Keratinocyte (primary cell): ENCODE measurements around the gene CACNG4. TPM values are rescaled to one million over a fixed set of nuclear protein-coding genes. Genes with fewer than 3 reads are reported as not detected.

Experiments used
- DNase-seq: peaks from one replicate; pipeline ENCODE4 v3.0.0-alpha.2; 2011; ENCODE audit warnings: low read depth, missing footprints, low spot score
- FAIRE-seq: peaks from 2 replicates; lab custom pipeline; 2011; peaks lifted over from hg19 to GRCh38; lab: Jason Lieb, UNC
- H2AFZ ChIP-seq: 2 replicates; pipeline ENCODE4 v1.6.0; 2012; ENCODE audit warnings: low read length, control low read depth, inconsistent platforms; ENCODE audit not compliant: control insufficient read depth
- H3K27ac ChIP-seq: 2 replicates; pipeline ENCODE4 v1.5.1; 2011; ENCODE audit warnings: low read length; ENCODE audit not compliant: control insufficient read depth, insufficient read depth
- H3K27me3 ChIP-seq: 3 replicates; pipeline ENCODE4 v1.6.0; 2011; ENCODE audit warnings: low read length; ENCODE audit not compliant: control insufficient read depth, insufficient read depth; ENCODE audit errors: extremely low read depth
- H3K36me3 ChIP-seq, 2 experiments: 2 replicates in 1 of 2; 3 replicates in 1 of 2; pipeline ENCODE4 v1.5.1; 2011; ENCODE audit warnings: low read length in 2 of 2, mild to moderate bottlenecking in 1 of 2; ENCODE audit not compliant: control insufficient read depth in 2 of 2, insufficient read depth in 2 of 2; ENCODE audit errors: extremely low read depth in 1 of 2
- H3K4me1 ChIP-seq: 3 replicates; pipeline ENCODE4 v1.5.1; 2011; ENCODE audit warnings: low read length; ENCODE audit not compliant: control insufficient read depth, insufficient read depth; ENCODE audit errors: extremely low read depth
- H3K4me2 ChIP-seq: 3 replicates; pipeline ENCODE4 v1.6.0; 2011; ENCODE audit warnings: low read depth, low read length; ENCODE audit not compliant: control insufficient read depth, insufficient read depth; ENCODE audit errors: extremely low read depth
- H3K4me3 ChIP-seq, 3 experiments: fragments of 200-600 bp in 1 of 3; sonication (generic) in 1 of 3; 2 replicates in 2 of 3; 3 replicates in 1 of 3; pipeline ENCODE4 v1.5.1; 2011 to 2016; ENCODE audit warnings: low read length in 3 of 3, mild to moderate bottlenecking in 3 of 3, control low read depth in 2 of 3, inconsistent platforms in 1 of 3, low read depth in 1 of 3, mixed read lengths in 1 of 3, mixed run types in 1 of 3, moderate library complexity in 1 of 3; ENCODE audit not compliant: control insufficient read depth in 2 of 3, insufficient read depth in 2 of 3; ENCODE audit errors: extremely low read depth in 1 of 3
- H3K79me2 ChIP-seq: 2 replicates; pipeline ENCODE4 v1.6.0; 2012; ENCODE audit warnings: low read length; ENCODE audit not compliant: control insufficient read depth, insufficient read depth
- H3K9ac ChIP-seq: 3 replicates; pipeline ENCODE4 v1.6.0; 2011; ENCODE audit warnings: low read length; ENCODE audit not compliant: control insufficient read depth, insufficient read depth; ENCODE audit errors: extremely low read depth
- H3K9me1 ChIP-seq: 3 replicates; pipeline ENCODE4 v1.6.0; 2011; ENCODE audit warnings: low read length; ENCODE audit not compliant: control insufficient read depth, insufficient read depth; ENCODE audit errors: extremely low read depth
- H3K9me3 ChIP-seq: 2 replicates; pipeline ENCODE4 v1.5.1; 2012; ENCODE audit warnings: low read depth, low read length; ENCODE audit not compliant: control insufficient read depth
- H4K20me1 ChIP-seq: 3 replicates; pipeline ENCODE4 v1.6.0; 2011; ENCODE audit warnings: low read length; ENCODE audit not compliant: control insufficient read depth, insufficient read depth; ENCODE audit errors: extremely low read depth
- CTCF ChIP-seq, 3 experiments: IDR thresholded peaks in 1 of 3; conservative IDR thresholded peaks in 1 of 3; optimal IDR thresholded peaks in 1 of 3; 2 replicates in 2 of 3; 3 replicates in 1 of 3; pipeline versions ENCODE3 to v1.5.1; 2011; ENCODE audit warnings: low read length in 3 of 3, mild to moderate bottlenecking in 3 of 3, moderate library complexity in 2 of 3, control low read depth in 1 of 3, inconsistent platforms in 1 of 3; ENCODE audit not compliant: insufficient read depth in 2 of 3; ENCODE audit errors: extremely low read depth in 1 of 3
- EZH2 ChIP-seq: IDR thresholded peaks from one replicate; pipeline ENCODE4 v1.6.1; 2012; ENCODE audit warnings: inconsistent platforms, mild to moderate bottlenecking, low read length, moderate library complexity
- dilution Hi-C: fragments of 300-500 bp; cut with MboI; formaldehyde crosslinking; loops from one replicate; pipeline ENCODE4 v1.7.0; 2020; ENCODE audit warnings: low sequenced_read_pairs; ENCODE audit not compliant: extremely low pct_ligation_motif_present
- polyA plus RNA-seq, 5 experiments: library from polyadenylated mRNA; depleted of rRNA in 3 of 5; stranded (reverse) in 3 of 5; stranded (forward) in 1 of 5; unstranded in 1 of 5; fragments of >200 nt; gene quantifications; 1 replicate in 1 of 5; 2 replicates in 3 of 5; 3 replicates in 1 of 5; pipeline versions ENCODE4 v1.2.1 to v1.2.3, GENCODE V29; 2011 to 2012; ENCODE audit warnings: missing spikeins in 2 of 5, low read depth in 1 of 5, low replicate concordance in 1 of 5

CACNG4 gene
- polyA plus RNA-seq, 1 donor (not counting 4 experiments of a cell fraction or from before 2014, with no cell fraction given): not detected

- peaks cover 2% of the 10 kb centered on the region for H3K27me3 ChIP-seq
- FAIRE-seq (no peak), DNase-seq (no peak)
- H4K20me1 ChIP-seq: no peaks in the 10 kb centered on the region
- no peak overlapping the region for H3K4me3 ChIP-seq
- dilution Hi-C loops: no loop called here
- H3K36me3 ChIP-seq: no peaks in the 10 kb centered on the region
- no peak overlapping the region for H3K9ac ChIP-seq
- H3K4me2 ChIP-seq: no peak overlapping the region
- no peak overlapping the region for H2AFZ ChIP-seq
- no peaks in the 10 kb centered on the region for H3K4me1 ChIP-seq
- TF ChIP-seq CTCF (optimal IDR thresholded peaks at IDR 0.05 in 1 of 3, IDR thresholded peaks at IDR 0.05 in 1 of 3, conservative IDR thresholded peaks at IDR 0.05 in 1 of 3; ENCODE audit: extremely low read depth in 1 of 3, insufficient read depth in 2 of 3, low read length in 3 of 3): no peak
- no peak for TF ChIP-seq EZH2
- H3K79me2 ChIP-seq: no peaks in the 10 kb centered on the region
- no peaks in the 10 kb centered on the region for H3K9me1 ChIP-seq
- no peaks in the 10 kb centered on the region for H3K9me3 ChIP-seq
- H3K27ac ChIP-seq: no peak overlapping the region
Observed at GRCh38 chr17:66920950-66921349, 43.6 kb upstream of the CACNG4 start.

DNA sequence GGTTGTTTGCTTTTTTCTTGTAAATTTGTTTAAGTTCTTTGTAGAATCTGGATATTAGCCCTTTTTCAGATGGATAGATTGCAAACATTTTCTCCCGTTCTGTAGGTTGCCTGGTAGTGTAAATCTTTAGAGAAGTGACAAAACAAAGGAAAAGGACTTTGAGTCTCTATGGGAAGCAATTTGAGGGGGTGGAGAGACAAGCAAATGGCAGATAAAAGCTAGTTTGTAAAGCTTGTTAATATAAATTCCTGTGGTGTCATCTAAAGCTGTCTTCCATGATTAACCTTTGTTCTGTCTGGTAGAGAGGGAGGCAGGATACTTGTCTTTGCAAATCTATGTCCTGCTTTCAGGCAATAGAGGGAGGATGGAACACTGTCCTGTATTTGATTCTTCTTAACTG is 40.6 kb upstream of the CACNG4 start:
- FAIRE-seq (no peak), DNase-seq (no peak)
- Histone ChIP-seq H4K20me1 (no peaks in the 10 kb centered on the region), H3K4me3 (no peak overlapping the region), H3K9ac (no peak overlapping the region), H3K27me3 (no peaks in the 10 kb centered on the region), H3K36me3 (no peaks in the 10 kb centered on the region), H2AFZ (no peak overlapping the region), H3K4me2 (no peak overlapping the region), H3K9me3 (no peaks in the 10 kb centered on the region), H3K4me1 (no peaks in the 10 kb centered on the region), H3K9me1 (no peaks in the 10 kb centered on the region), H3K27ac (no peak overlapping the region), H3K79me2 (no peaks in the 10 kb centered on the region)
- dilution Hi-C loops: no loop called here
- TF ChIP-seq CTCF (optimal IDR thresholded peaks at IDR 0.05 in 1 of 3, IDR thresholded peaks at IDR 0.05 in 1 of 3, conservative IDR thresholded peaks at IDR 0.05 in 1 of 3; ENCODE audit: extremely low read depth in 1 of 3, insufficient read depth in 2 of 3, low read length in 3 of 3) (no peak), EZH2 (no peak)
